ENCODE data around the gene ST8SIA6. TPM values are rescaled to one million over a fixed set of nuclear protein-coding genes. Genes with fewer than 3 reads are reported as not detected.

The ST8SIA6 gene
- total and polyA plus RNA-seq, 9 of the 15 experiments (the other 6 are each of a cell fraction or from before 2014, with no cell fraction given), result 0.69 to 6.7 (median 5.0) TPM

GRCh38 chr10:17428351-17429097 lies 25.9 kb downstream of the ST8SIA6 start (continued):
- TF ChIP-seq MBD1 (CRISPR knock-in tag; IDR thresholded peaks at IDR 0.05), result no peak
- 0 out of 2 replicates have a peak, but pooled peaks have one; percentile 26 for TF ChIP-seq BACH1 (tag; IDR thresholded peaks at IDR 0.05)
- TF ChIP-seq ZKSCAN1 (IDR thresholded peaks at IDR 0.05; ENCODE audit: low read depth, low read length), result 0 out of 2 replicates have a peak, but pooled peaks have one; percentile 70
- TF ChIP-seq STAT5A (IDR thresholded peaks at IDR 0.05; ENCODE audit: borderline replicate concordance, low read length), result peak; percentile 64; the same call in 1 of the 2 replicates
- peak; percentile 63 for TF ChIP-seq MTA2 (IDR thresholded peaks at IDR 0.05; ENCODE audit: low read depth)
- TF ChIP-seq ZNF766 (CRISPR knock-in tag; conservative IDR thresholded peaks at IDR 0.05), result peak; percentile 93
- TF ChIP-seq PHB2 (IDR thresholded peaks at IDR 0.05; ENCODE audit: low read depth), result peak; percentile 44; the same call in 1 of the 2 replicates
- TF ChIP-seq LARP7 (IDR thresholded peaks at IDR 0.05), result peak; percentile 84; the same call in 1 of the 2 replicates
- peak; percentile 54; the same call in 1 of the 2 replicates for TF ChIP-seq TCF7 (IDR thresholded peaks at IDR 0.05; ENCODE audit: borderline replicate concordance)
- peak in 1 of 2 experiments; percentile 88; a peak in 3 of 4 replicates for TF ChIP-seq MLLT1 (IDR thresholded peaks at IDR 0.05)
- TF ChIP-seq POLR2A (conservative IDR thresholded peaks at IDR 0.05), result peak; percentile 82
- TF ChIP-seq, protein P1, sequence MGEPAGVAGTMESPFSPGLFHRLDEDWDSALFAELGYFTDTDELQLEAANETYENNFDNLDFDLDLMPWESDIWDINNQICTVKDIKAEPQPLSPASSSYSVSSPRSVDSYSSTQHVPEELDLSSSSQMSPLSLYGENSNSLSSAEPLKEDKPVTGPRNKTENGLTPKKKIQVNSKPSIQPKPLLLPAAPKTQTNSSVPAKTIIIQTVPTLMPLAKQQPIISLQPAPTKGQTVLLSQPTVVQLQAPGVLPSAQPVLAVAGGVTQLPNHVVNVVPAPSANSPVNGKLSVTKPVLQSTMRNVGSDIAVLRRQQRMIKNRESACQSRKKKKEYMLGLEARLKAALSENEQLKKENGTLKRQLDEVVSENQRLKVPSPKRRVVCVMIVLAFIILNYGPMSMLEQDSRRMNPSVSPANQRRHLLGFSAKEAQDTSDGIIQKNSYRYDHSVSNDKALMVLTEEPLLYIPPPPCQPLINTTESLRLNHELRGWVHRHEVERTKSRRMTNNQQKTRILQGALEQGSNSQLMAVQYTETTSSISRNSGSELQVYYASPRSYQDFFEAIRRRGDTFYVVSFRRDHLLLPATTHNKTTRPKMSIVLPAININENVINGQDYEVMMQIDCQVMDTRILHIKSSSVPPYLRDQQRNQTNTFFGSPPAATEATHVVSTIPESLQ (CRISPR knock-in tag; IDR thresholded peaks at IDR 0.05), result peak; percentile 83; the same call in 1 of the 2 replicates
- TF ChIP-seq CREB1 (IDR thresholded peaks at IDR 0.05), result peak; percentile 52
- TF ChIP-seq CREB1 (CRISPR knock-in tag; IDR thresholded peaks at IDR 0.05), result no peak
- TF ChIP-seq ZBTB34 (CRISPR knock-in tag; IDR thresholded peaks at IDR 0.05), result peak; percentile 51; the same call in 1 of the 2 replicates
- 0 out of 4 replicates have a peak, but pooled peaks of 1 of the 2 experiments have one; percentile 53 for TF ChIP-seq MLX (CRISPR knock-in tag; conservative IDR thresholded peaks at IDR 0.05)
- TF ChIP-seq L3MBTL2 (IDR thresholded peaks at IDR 0.05), result peak; percentile 88
- TF ChIP-seq SIN3B (IDR thresholded peaks at IDR 0.05; ENCODE audit: low read depth), result no peak
- TF ChIP-seq, protein P2, sequence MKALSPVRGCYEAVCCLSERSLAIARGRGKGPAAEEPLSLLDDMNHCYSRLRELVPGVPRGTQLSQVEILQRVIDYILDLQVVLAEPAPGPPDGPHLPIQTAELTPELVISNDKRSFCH (CRISPR knock-in tag; IDR thresholded peaks at IDR 0.05), result peak; percentile 54; the same call in 1 of the 2 replicates
- TF ChIP-seq, protein P2 (tag; IDR thresholded peaks at IDR 0.05), result peak; percentile 96
- TF ChIP-seq MECOM (CRISPR knock-in tag; IDR thresholded peaks at IDR 0.05), result peak; percentile 70; the same call in 1 of the 2 replicates

Measured in K562 (cell line).